Tibial artery (tissue), 4 donors: ENCODE data around the gene LITAF.
"Not testable (repeated sequence)": the region's sequence is repeated elsewhere in the genome, so short reads cannot be mapped to it uniquely, and the experiment has no call there.

Source experiments
- DNase-seq, 2 donors: peaks; one replicate each; pipeline ENCODE4 v3.0.0-alpha.2; 2019
- H3K27ac ChIP-seq, 2 donors: fragments of 200-600 bp; sonication (generic) in 1 of 2; 1 replicate in 1 of 2; 2 replicates in 1 of 2; pipeline ENCODE4 v1.5.1; 2018 to 2019; ENCODE audit warnings: mild to moderate bottlenecking in 1 of 2
- H3K27me3 ChIP-seq, 2 donors: fragments of 200-600 bp; sonication (generic) in 1 of 2; one replicate each; pipeline versions ENCODE4 v1.5.1 to v1.6.0; 2016 to 2019
- H3K36me3 ChIP-seq, 3 donors: fragments of 200-600 bp; sonication (generic) in 2 of 3; one replicate each; pipeline ENCODE4 v1.5.1; 2016 to 2019; ENCODE audit warnings: mild to moderate bottlenecking in 2 of 3
- H3K4me1 ChIP-seq, 4 donors: fragments of 200-600 bp; sonication (generic) in 2 of 4; 1 replicate in 3 of 4; 2 replicates in 1 of 4; pipeline ENCODE4 v1.5.1; 2016 to 2019
- H3K4me3 ChIP-seq, 2 donors: fragments of 200-600 bp; sonication (generic) in 1 of 2; 1 replicate in 1 of 2; 2 replicates in 1 of 2; pipeline ENCODE4 v1.5.1; 2018 to 2019; ENCODE audit warnings: mild to moderate bottlenecking in 2 of 2
- H3K9me3 ChIP-seq, 3 donors: fragments of 200-600 bp; sonication (generic) in 1 of 3; one replicate each; pipeline ENCODE4 v1.5.1; 2016 to 2019
- intact Hi-C: fragments of 100-400 bp; cut with DNase I; formaldehyde crosslinking; loops from one replicate; pipeline ENCODE4 v1.15.0; 2023; ENCODE audit warnings: low total_unique reads
- TF ChIP-seq, protein P1 (sequence below), 2 experiments: fragments of 200-600 bp in 1 of 2; fragments of 450-650 bp in 1 of 2; IDR thresholded peaks; one replicate each; pipeline ENCODE4 v1.5.1; 2017 to 2019; ENCODE audit warnings: antibody characterized with exemption in 2 of 2, mild to moderate bottlenecking in 1 of 2, moderate library complexity in 1 of 2

The LITAF gene

DNA sequence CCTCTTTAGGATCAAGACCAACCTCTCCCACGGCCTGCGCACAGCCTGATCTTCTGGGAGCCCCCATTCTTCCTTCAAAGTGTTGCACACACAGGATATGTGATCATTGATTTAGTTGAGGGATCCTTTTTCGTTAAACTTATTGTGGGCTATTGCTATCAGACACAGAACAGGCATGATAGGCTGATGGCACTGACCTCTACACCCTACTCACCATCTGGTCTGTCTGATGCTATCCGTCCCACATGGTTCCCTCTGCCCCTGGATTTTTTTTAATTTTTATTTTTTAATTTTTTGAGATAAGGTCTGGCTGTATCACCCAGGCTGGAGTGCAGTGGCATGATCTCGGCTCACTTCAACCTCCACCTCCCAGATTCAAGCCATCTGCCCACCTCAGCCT lies 19.2 kb upstream of the LITAF start:
- Histone ChIP-seq H3K36me3 (no peaks in the 10 kb centered on the region), H3K27ac (no peak overlapping the region), H3K9me3 (no peaks in the 10 kb centered on the region), H3K4me3 (no peak overlapping the region), H3K4me1 (peaks cover 0 to 19% (median 12%) of the 10 kb centered on the region in 4 donors), H3K27me3 (peaks cover 0 to 3% of the 10 kb centered on the region in 2 donors)
- no peak for DNase-seq
- intact Hi-C loops = no loop called here
- TF ChIP-seq, protein P1, sequence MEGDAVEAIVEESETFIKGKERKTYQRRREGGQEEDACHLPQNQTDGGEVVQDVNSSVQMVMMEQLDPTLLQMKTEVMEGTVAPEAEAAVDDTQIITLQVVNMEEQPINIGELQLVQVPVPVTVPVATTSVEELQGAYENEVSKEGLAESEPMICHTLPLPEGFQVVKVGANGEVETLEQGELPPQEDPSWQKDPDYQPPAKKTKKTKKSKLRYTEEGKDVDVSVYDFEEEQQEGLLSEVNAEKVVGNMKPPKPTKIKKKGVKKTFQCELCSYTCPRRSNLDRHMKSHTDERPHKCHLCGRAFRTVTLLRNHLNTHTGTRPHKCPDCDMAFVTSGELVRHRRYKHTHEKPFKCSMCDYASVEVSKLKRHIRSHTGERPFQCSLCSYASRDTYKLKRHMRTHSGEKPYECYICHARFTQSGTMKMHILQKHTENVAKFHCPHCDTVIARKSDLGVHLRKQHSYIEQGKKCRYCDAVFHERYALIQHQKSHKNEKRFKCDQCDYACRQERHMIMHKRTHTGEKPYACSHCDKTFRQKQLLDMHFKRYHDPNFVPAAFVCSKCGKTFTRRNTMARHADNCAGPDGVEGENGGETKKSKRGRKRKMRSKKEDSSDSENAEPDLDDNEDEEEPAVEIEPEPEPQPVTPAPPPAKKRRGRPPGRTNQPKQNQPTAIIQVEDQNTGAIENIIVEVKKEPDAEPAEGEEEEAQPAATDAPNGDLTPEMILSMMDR (IDR thresholded peaks at IDR 0.05) = no peak

DNA sequence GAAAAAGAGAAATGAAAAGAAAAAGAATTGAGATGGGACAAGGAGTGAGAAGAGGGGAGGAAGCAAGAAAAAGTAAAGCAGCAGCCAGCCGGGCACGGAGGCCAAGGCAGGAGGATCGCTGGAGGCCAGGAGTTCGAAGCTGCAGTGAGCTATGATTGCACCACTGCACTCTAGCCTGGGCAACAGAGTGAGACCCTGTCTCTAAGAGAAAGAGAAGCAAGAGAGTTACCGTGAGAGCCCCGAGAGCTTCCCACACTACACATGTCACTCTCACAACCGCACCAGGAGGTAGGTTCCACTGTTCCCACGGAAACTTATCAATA lies 18.8 kb upstream of the LITAF start:
- TF ChIP-seq, protein P1 (IDR thresholded peaks at IDR 0.05) = no peak
- Histone ChIP-seq H3K4me1 (peaks cover 0 to 19% (median 12%) of the 10 kb centered on the region in 4 donors), H3K27me3 (peaks cover 0 to 3% of the 10 kb centered on the region in 2 donors), H3K4me3 (no peak overlapping the region), H3K9me3 (no peaks in the 10 kb centered on the region), H3K27ac (no peak overlapping the region), H3K36me3 (no peaks in the 10 kb centered on the region)
- intact Hi-C loops = no loop called here
- DNase-seq = no peak

DNA sequence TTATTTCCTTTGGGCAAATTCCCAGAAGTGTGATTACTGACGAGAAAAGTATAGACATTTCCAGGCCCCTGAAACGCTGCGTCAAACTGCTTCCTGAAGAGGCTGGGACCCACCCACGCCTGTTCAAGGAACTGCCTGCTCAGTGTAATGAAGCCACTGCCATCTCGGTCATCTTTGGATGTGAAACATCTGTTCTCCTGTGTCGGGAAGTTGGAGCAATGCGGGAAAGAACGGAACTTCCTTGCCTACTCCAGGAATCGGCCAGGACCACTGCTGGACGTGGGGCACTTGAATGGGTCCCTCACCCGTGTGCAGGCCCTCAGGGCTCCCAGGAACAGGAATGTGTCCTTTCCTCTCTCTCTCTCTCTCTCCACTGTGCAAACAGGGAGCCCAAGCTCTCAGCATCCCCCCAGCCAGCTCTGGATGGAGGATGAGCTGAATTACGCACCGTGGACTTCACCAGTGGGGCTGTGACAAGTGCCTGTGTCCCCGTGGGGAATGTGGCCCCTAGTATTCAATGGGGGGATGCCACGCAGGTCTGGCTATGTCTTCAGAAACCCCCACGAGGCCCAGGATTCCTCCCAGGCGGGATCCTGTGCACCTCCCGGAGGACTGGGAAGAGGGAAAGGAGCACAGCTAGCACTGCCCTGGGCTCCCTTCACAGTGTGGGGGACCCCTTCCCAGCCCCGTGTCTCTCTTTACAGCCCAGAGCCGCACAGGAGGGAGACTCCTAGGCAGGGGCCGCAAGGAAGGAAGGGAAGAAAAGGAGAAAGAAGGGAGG lies 18.3 kb upstream of the LITAF start:
- H3K36me3 ChIP-seq = no peaks in the 10 kb centered on the region
- no peak overlapping the region for H3K4me3 ChIP-seq
- H3K27me3 ChIP-seq = peaks cover 0 to 3% of the 10 kb centered on the region in 2 donors
- H3K4me1 ChIP-seq = peaks cover 0 to 15% (median 10%) of the 10 kb centered on the region in 4 donors
- no peaks in the 10 kb centered on the region for H3K9me3 ChIP-seq
- intact Hi-C loops = no loop called here
- peak overlapping the region in 1 of 2 donors; percentile 3 for H3K27ac ChIP-seq
- peak in 1 of 2 donors; percentile 42 for DNase-seq
- TF ChIP-seq, protein P1 (IDR thresholded peaks at IDR 0.05) = no peak

DNA sequence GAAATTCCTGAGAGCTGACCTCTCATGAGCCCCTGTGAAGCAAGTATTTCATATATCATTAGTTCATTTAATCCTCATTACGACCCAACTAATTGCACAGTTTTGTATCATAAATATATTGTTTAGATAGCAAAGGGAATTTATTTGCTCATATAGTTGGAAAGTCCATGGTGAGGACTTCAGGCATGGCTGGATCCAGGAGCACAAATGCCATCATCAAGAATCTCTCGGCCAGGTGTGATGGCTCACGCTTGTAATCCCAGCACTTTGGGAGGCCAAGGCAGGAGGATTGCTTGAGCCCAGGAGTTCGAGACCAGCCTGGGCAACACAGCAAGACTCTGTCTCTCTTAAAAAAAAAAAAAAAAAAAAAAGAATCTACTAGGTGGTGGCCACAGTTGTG lies 17.6 kb upstream of the LITAF start:
- H3K36me3 ChIP-seq, intact Hi-C loops, H3K27ac ChIP-seq, H3K27me3 ChIP-seq, DNase-seq, H3K9me3 ChIP-seq, H3K4me3 ChIP-seq: not testable (repeated sequence)
- peaks cover 0 to 14% (median 9%) of the 10 kb centered on the region in 4 donors for H3K4me1 ChIP-seq

DNA sequence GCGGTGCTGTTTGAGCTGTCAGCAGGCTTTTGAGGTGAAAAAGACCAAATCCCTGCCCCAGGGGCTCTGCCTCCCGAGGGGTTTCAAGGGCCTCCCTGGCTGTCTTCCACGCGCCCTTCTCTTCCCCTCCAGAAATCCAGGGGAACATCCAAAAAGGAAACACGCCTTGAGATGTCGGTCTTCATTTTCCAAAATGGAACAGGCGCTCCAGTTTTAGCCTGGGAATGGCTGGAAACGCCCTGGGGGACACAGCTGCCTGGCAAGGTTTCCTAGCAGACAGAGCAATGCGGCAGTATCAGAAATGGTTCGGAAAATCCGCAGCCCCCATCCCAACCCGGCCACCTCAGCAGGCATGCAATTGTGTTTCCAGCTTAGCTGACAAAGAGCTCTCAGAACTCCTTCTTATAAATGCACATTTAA lies 16.6 kb upstream of the LITAF start:
- Histone ChIP-seq H3K4me3 (no peak overlapping the region), H3K36me3 (no peaks in the 10 kb centered on the region), H3K9me3 (no peaks in the 10 kb centered on the region), H3K27ac (peak overlapping the region in 1 of 2 donors; percentile 21), H3K27me3 (peaks cover 0 to 2% of the 10 kb centered on the region in 2 donors), H3K4me1 (peaks cover 0 to 14% (median 9%) of the 10 kb centered on the region in 4 donors)
- TF ChIP-seq, protein P1 (IDR thresholded peaks at IDR 0.05) = no peak
- no peak for DNase-seq
- intact Hi-C loops = no loop called here

DNA sequence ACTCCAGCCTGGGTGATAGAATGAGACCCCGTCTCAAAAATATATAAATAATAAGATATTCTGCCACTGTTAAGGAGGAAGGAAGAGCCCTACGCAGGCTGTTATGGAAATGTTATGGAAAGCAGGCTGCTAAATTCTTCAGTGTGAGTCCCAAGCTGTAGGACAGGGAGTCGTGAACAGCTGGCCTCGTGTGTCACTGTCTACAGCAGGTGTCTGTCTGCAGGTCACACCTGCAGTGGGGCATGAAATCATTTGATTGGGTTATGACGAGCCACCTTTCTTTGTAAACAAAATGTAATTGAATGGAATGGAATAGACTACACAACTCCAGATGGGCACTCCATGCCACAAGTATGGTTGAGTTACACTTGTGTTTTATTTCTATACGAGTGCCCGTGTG lies 15.6 kb upstream of the LITAF start:
- Histone ChIP-seq H3K4me1 (peaks cover 0 to 23% (median 13%) of the 10 kb centered on the region in 4 donors), H3K4me3 (no peak overlapping the region), H3K36me3 (no peaks in the 10 kb centered on the region), H3K27me3 (no peaks in the 10 kb centered on the region), H3K9me3 (no peaks in the 10 kb centered on the region), H3K27ac (no peak overlapping the region)
- intact Hi-C loops = no loop called here
- no peak for DNase-seq
- TF ChIP-seq, protein P1 (IDR thresholded peaks at IDR 0.05) = no peak
